Measurements from ENCODE around the gene GTF2E1. TPM values are rescaled to one million over a fixed set of nuclear protein-coding genes. Genes with fewer than 3 reads are reported as not detected.

The GTF2E1 gene
- total and polyA plus RNA-seq, 9 of the 15 experiments (the other 6 are each of a cell fraction or from before 2014, with no cell fraction given): 12.9 to 23.5 (median 15.4) TPM

GRCh38 chr3:120742198-120742848 lies at the start of gene GTF2E1, which contains the start of gene RABL3 (continued):
- TF ChIP-seq ZBTB40 (IDR thresholded peaks at IDR 0.05) (peak; percentile 28; the same call in 1 of the 2 replicates), ZBTB40 (CRISPR knock-in tag; IDR thresholded peaks at IDR 0.05) (no peak), ZNF79 (CRISPR knock-in tag; IDR thresholded peaks at IDR 0.05; ENCODE audit: low read depth) (no peak), TAF1 (IDR thresholded peaks at IDR 0.05; ENCODE audit: control insufficient read depth, extremely low read depth, insufficient read depth, low read length, severe bottlenecking) (peak; percentile 83), PRPF4 (IDR thresholded peaks at IDR 0.05; ENCODE audit: insufficient read depth, low read depth, low read length, poor library complexity, severe bottlenecking) (no peak), TCF7 (IDR thresholded peaks at IDR 0.05; ENCODE audit: borderline replicate concordance) (no peak), KDM5B (IDR thresholded peaks at IDR 0.05; ENCODE audit: insufficient replicate concordance, low read depth, low read length) (peak; percentile 61), ZNF518B (CRISPR knock-in tag; IDR thresholded peaks at IDR 0.05) (no peak), FOXM1 (IDR thresholded peaks at IDR 0.05; ENCODE audit: low read depth) (peak; percentile 75), FOXM1 (CRISPR knock-in tag; IDR thresholded peaks at IDR 0.05; ENCODE audit: low read depth) (no peak), ARID1B (IDR thresholded peaks at IDR 0.05) (no peak), ZBTB12 (CRISPR knock-in tag; IDR thresholded peaks at IDR 0.05) (peak; percentile 76; the same call in 1 of the 2 replicates), POLR2AphosphoS5 (IDR thresholded peaks at IDR 0.05; ENCODE audit: control insufficient read depth, insufficient read depth, low read depth, low read length) (peak; percentile 58)
